Testis (tissue), 2 donors: ENCODE measurements around the gene FAM228A.

Source experiments
- CTCF ChIP-seq, 3 experiments: fragments of 450-650 bp in 2 of 3; fragments of 200-600 bp in 1 of 3; sonication (generic) in 1 of 3; IDR thresholded peaks; one replicate each; pipeline ENCODE4 v1.5.1; 2016 to 2019; ENCODE audit warnings: antibody characterized with exemption in 3 of 3, mild to moderate bottlenecking in 2 of 3, moderate library complexity in 1 of 3
- POLR2A ChIP-seq: fragments of 450-650 bp; IDR thresholded peaks from one replicate; pipeline ENCODE4 v1.6.1; 2017; ENCODE audit warnings: antibody characterized with exemption, mild to moderate bottlenecking, moderate library complexity

DNA sequence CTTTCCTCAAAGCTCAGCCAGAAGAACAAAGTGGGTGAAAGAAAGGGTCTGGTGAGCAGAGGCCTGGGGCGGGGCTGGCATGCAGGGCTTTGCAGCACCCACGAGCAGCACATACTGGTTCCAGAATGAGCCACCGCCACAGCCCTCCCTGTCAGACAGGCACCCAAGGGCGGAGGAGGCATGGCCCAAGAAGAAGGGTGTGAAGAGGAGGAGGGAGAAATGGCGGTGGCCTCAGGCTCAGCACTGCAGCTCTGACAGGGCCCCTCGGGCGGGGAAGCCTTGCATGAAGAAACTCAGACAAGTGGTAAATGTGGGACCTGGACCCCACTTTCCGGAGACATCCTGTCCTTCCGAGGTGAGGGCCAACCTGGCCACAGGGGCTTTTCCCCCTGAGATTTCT, 15.7 kb downstream of the FAM228A start:
- no peak for TF ChIP-seq CTCF (IDR thresholded peaks at IDR 0.05)
- TF ChIP-seq POLR2A: no peak
